NCI-H345 (cell line): ENCODE data around the gene CNPY3.

Experiments
- DNase-seq: peaks from one replicate; lab custom pipeline; 2025; lab: John Stamatoyannopoulos, UW

CNPY3 gene

DNA sequence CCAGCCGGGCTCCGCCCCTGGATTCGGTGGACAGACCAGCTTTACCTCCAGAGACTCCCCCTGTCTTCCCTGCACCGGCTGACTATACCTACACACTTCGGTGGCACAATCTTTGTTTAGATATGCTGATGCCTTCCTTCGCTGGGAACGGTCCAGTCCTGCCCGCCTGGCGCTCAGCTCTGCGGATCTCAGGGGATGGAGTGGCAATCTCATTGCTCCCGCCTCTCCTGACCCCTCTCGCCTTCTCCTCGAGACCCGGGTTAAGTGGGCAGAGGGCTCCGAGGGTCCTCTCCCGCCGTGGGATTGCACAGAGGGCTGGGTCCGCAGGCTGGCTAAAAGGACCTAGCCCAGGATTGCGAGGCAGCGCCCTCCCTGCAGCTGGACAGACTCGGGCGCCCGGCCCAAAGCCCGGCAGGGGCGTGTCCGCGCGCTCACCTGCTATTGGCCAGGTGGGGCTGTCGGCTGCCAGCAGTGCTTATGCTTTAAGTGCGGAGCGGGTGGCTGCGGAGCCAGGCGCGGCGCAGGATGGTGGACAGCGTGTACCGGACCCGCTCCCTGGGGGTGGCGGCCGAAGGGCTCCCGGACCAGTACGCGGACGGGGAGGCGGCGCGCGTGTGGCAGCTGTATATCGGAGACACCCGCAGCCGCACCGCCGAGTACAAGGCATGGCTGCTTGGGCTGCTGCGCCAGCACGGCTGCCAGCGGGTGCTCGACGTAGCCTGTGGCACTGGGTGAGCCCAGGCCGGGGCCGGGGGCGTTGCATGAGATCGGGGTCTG is 31.2 kb downstream of the CNPY3 start, which contains the start of gene GNMT:
Gene GNMT, plus strand, starts transcription at position 512 of the 777 bp plus-strand sequence. Its CDS starts 14 bp downstream, at position 526.
- peak; percentile 66 for DNase-seq

DNA sequence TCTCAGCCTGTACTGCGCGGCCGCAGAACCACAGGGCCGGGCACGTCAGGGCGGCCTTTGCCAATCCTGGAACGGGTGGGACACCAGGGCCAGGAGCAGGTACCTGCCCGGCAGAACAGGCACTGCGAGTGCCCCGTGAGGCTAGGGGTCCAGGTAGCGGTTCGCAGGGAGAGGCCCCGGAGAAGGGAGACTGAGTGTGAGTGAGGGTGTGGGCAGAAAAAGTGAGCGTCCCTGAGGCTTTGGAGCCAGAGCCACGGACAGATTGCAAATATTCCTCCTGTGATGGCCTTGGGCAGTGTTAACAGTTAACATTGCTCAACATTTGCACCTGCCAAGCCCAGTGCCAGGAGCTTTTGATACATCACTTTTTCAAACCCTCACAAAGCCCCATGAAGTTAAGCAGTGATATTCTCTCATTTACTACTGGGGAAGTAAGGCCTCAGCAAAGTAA is 31.8 kb downstream of the CNPY3 start:
- DNase-seq: no peak

DNA sequence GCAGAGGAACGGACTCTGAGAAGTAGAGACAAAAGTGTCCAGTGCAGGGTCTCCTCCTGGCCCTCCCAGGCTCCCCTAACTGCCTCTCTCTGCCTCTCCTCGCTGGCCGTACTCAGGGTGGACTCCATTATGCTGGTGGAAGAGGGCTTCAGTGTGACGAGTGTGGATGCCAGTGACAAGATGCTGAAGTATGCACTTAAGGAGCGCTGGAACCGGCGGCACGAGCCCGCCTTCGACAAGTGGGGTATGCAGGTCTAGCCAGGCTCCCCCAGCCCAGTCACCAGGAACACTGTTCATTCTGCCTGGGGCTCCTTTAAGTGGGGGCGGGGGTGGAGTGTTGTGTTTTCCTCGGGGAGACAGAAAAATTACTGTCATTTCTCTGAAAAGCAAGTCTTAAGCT is 32.8 kb downstream of the CNPY3 start:
- DNase-seq: no peak

DNA sequence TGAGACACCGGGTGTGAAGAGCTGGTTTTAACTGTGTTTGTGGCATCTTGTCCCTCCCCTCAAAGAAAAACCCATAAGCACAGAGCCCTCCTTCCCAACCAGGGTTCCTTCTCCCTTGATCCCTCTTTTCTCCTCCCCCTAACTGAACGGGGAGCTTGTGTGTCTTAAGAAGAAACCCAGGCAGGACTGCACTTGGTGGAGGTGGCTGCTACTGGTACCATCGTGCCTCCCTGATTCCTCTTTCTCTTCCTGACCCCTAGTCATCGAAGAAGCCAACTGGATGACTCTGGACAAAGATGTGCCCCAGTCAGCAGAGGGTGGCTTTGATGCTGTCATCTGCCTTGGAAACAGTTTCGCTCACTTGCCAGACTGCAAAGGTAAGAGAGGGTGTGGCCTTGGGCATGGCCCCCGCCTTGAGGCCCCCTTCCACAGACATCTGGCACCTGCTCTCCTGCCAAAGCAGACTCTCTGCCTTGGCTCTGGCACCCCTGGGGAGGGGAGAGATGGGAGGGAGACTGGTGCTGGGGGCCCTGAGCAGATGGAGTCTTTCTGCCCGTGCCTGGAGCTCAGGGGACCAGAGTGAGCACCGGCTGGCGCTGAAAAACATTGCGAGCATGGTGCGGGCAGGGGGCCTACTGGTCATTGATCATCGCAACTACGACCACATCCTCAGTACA is 33.4 kb downstream of the CNPY3 start:
- DNase-seq: peak; percentile 5

DNA sequence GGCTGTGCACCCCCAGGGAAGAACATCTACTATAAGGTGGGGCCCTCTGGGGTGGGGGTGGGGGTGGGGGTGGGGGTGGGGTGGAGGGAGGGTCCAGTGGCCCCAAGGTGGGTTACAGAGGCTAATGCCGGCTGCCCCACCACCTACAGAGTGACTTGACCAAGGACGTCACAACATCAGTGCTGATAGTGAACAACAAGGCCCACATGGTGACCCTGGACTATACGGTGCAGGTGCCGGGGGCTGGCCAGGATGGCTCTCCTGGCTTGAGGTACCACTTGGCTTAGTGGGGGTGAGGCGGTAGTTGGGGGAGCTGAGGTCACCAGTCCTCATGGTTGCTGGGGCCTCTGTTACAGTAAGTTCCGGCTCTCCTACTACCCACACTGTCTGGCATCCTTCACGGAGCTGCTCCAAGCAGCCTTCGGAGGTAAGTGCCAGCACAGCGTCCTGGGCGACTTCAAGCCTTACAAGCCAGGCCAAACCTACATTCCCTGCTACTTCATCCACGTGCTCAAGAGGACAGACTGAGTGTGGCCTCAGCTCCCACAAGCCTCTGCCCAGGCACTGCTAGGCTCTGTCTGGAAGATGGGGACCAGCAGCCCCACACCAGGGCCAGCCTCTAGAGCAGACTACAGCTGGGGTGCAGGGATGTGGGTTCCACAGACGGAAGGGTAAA is 34.0 kb downstream of the CNPY3 start:
- DNase-seq: no peak

DNA sequence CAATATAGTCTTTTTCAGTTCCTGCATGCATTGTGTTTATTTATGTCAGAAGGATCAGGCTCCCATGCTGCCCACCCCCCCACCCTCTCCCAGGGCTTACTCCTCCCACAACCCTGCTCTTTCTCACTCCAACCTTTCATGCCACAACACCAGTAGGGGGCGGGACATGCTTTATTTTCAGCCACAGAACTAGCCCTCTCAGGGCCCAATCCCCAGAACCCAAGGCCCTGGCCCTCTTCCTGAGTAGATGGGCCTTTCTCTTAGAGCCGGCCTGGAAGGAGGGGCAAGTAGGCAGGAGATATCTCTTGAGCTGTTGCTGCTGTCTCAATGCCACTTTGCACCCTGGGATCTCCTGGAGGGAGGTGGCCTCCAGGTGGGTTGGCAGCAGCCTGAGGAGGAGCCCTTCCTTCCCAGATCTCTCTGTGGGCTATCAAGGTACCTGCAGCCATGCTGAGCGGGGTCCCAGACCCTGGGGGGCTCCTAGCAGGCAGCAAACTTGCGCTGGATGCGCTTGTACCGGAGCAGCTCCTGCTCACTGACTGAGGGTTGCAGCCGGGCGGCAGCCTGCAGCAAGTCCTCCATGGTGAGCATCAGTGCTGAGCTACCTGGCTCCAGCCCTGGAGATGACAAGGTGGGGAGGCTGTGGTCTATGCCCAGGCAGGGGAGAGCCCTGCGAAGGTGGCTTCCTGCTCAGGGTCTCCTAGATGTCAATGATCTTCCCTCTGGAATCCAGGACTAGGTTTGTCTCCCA is 34.8 kb downstream of the CNPY3 start:
- no peak for DNase-seq

DNA sequence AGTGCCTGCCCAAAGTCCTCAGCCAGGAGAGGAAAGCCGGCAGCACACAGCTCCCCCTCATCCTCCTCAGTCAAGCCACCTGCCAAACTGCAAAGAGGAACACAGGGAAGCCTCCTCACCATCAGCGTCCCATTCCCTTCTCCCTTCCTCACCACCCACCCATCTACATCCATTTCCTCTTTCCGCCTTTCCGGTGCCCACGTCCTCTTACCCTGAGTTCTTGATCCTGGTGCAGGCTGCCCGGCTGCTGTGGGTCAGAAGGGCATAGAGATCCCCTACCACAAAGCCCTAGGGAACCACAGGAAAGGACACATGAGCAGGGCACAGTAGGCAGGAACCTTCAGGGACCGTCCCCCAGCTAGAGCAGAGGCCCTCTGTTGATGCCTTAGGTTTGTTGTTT is 37.3 kb downstream of the CNPY3 start:
- no peak for DNase-seq

DNA sequence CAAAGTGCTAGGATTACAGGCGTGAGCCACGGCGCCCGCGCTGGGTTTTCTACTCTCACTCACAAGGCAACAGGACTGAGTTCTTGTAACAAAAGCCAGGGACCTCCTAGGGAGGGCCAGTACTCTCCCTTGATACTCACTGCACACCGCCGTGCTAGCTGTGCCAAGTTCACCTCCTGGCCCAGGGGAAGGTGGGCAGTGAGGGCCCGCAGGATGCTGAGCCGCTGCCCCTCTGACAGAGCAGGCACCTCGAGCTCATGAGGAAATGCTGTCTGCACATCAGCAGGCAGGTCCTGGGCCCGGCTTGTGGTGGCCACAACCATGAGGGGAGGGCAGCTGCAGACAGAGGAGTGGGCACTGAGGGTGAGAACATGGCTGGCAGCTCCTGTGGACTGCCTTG is 37.9 kb downstream of the CNPY3 start:
- DNase-seq: no peak

DNA sequence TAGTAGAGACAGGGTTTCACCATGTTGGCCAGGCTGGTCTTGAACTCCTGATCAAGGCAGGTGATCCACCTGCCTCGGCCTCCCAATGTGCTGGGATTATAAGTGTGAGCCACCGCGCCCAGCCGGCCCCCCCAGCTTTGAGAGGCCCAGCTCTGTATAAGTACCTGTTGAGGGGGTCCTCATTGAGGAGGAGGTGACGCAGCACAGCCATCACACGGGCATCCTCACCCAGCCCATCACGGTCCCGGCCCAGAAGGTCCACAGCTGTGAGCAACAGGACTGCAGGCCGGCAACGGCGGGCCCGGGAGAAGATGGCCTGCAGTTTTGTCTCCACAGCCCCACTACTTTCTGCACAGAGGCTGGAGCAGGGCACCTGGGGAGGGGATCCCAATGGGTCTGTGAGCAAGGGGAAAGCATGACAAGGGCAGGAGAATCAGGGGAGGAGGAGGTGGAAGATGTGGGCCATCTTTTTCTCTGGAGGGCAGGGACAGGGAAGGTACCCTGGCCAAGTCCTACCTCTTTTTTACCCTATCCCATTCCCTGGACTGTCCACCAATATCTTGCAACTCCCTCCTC is 38.9 kb downstream of the CNPY3 start:
- DNase-seq: no peak

DNA sequence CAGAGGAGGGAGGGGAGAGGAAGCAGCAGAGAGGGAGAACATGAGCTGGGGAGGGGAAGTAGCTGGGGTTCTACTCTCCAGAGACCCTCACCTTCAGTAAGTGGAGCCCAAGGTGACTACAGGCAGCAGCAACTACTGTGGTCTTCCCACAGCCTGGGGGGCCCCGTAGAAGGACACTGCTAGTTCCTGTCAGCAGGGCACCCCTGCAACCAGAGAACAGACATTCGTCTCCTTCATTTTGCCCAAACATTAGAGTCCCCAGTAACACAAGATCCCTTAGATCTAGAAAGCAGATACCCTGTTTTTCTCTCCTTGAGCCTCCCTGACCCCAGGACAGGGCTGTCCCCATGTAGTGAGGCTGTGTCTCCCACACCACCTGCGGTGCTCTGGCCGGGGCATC is 39.5 kb downstream of the CNPY3 start:
- no peak for DNase-seq

DNA sequence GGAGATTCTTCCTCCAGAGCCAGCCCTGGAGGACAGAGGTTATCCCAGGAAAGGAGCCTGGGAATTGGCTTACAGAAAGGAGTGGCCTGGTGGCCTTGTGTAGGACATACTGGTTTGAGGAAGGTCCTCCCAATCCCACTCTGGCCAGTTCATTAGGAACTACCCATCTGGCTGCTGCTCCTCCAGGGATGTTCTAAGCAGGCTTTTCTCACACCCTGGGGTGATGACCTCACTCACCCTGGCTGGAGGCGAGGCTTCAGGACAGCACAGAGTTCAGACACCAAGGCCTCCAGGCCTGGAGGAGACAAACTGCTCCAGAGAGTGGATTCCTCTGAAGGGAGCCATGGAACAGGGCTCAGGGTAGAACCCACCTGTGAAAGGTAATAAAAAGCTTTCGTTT is 40.2 kb downstream of the CNPY3 start:
- no peak for DNase-seq

DNA sequence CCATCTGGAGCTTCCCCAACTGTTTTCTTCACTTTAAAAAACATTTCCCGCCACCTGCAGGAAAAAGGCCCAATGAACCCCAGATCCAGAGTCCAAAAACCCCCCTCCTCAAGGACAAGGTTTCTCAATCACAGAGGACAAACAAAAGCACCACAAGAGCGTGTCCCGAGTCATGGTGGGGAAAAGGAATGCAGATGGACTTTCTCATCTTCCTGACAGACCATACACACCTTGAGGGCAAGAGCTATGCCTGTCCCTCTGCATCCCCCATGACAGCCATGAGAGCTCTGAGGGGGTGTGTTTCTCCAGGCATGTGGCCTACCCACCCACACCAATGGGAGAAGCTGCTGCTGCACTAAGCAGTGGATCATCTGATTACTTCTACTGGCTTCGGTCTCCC is 40.7 kb downstream of the CNPY3 start:
- no peak for DNase-seq

DNA sequence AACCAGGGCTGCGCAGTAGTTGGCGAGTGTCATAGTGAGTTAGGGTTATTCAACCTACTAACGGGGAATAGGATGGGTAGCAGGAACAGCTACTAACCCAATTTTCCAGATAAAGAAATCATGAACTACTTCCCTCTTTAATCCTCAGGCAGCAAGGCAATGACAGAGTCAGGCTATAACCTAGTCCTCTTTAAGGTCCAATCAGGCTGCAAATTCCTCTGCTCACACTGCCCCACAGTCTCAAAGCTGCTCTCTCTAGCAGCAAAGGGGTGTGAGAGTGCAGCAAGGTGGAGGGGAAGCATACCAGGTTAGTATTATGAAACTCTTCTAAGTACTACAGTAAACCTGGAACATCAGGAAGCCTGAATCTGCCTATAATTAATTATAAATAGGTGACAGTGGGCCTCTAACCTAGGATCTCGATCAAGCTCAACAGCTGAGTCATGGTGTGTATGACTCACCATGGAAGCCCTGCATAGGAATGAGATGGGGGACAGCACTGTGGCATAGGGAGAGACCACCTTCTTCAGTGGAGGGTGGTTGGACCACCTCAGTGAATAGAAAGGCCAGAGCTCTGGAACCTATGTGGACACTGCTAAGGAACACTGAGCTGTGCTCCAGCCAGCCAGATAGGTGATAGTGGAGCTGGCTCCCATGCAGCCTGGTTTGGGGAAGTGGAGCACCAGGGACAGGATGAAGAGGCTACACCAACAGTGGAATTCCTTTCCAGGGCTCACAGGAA is 41.8 kb downstream of the CNPY3 start:
- DNase-seq: no peak

DNA sequence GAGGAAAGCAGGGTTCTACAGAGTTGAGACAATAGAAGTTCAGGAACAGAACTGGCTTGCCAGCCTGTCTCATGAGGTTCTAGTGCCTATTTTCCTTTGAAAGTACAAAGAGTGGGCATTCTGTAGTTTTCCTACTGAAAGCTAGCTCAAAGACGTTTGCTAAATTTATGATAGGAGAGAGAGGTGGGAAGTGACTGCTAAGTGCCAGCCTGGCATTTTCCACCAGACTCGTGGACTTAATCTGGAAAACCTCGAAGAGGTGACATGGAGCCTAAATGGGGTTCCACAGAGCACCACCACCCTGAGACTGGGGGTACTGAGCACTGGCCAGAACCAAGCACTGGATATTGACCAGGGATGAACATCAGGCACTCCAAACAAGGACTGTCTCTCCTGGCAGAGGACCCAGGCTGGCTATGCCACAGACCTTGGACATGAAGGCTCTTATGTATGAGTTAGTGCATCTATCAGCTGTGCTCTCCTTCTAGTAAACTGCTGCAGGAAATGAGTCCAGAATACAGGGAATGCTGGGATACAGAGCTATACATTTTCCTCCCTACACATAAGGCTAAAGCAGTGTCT is 42.6 kb downstream of the CNPY3 start:
- DNase-seq: no peak

DNA sequence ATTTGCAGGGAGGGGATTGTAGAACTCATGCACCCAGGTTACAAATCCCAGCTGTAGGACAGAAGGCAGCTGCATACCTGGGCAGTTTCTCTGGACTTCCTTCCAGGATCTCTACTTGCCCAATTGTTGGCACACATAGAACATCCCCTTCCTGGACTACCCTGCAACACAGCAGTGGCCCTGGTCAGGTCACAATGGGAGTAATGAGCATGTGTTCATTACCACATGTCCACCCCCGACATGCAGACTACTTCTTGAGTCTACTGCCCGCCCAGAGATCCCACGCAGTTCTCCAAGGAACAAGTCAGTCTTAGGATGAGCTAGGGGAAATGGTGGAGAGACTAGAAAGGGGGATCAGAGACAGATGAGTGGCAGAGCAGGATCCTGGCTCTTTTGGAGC is 44.6 kb downstream of the CNPY3 start:
- no peak for DNase-seq

DNA sequence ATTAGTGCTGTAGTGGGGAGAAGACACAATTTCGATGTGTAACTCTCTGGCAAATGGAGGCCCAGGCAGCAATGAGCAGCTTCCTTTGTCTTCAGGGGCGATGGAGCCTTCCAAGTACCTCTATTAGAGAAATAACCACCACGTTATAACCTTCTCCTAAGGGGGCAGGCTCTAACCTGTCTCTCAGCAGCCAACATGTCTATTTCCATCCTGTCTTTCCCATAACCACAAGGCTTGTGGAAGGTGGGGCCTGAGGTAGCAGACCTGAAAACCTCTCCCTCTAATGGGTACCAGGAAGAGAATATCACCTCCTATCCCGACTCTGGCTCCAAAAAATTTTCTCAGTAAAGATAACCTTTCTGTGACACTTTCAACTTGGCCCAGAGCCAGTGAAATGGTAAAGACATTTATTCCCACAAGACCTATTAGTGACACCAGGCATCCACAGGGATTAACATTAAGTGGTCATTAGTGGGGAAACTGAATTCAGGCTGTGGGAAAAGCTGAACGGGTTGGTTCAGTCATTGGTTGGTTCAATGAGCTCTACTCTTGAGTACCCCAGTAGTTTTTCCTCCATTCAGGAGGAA is 45.7 kb downstream of the CNPY3 start:
- no peak for DNase-seq

DNA sequence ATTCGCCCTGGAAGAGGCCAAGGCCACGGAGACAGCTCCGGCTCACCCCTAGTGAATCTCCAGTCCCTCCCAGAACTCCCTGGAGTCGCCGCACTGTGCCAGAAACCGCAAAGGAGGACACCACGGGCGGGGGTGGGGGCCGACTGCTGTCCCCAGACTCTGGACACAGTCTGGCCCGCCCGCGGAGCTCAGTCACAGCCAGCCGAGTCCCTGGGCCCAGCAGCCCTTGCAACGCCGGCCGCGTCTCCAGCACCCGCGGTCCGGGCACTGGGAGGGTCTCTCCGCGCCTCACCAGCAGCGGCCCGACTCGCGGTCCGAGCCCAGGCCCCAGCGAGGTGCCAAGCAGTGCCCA is 49.2 kb downstream of the CNPY3 start:
- DNase-seq: no peak

DNA sequence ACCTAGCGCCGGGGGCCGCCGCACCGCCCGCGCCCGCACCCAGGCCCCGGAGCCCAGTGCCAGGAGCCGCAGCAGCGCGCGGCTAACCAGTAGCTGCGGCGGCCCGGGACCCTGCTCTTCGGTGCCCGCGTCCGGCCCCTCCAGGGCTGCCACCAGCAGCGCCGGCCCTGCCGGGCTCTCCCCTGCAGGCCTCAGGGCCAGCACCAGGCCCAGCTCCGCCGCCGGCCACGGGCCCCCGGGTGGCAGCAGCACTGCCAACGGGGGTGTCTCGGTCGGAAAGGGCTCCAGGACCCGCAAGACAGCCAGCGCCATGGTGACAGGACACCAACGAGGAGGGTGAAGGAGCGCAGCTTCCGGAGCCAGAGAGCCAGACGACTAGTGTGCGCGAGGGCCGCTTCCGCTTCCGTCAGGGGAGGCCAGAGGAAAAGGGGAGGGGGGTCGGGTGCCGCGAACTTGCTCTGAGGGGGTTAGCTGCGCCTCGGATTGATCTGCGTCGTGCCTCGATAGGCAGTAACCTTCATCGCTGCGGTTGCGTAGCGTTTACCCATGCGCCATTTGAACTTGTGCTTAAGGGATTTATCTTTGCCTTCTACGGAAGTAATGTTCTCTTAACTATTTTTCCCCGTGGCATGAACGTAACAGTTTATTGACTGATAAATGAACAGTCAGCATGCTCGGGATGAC is 49.7 kb downstream of the CNPY3 start, which contains the start of gene PEX6:
Gene PEX6, minus strand, starts transcription at position 343 of the 684 bp plus-strand sequence. Its CDS starts 31 bp downstream, at position 312.
- peak; percentile 88 for DNase-seq

DNA sequence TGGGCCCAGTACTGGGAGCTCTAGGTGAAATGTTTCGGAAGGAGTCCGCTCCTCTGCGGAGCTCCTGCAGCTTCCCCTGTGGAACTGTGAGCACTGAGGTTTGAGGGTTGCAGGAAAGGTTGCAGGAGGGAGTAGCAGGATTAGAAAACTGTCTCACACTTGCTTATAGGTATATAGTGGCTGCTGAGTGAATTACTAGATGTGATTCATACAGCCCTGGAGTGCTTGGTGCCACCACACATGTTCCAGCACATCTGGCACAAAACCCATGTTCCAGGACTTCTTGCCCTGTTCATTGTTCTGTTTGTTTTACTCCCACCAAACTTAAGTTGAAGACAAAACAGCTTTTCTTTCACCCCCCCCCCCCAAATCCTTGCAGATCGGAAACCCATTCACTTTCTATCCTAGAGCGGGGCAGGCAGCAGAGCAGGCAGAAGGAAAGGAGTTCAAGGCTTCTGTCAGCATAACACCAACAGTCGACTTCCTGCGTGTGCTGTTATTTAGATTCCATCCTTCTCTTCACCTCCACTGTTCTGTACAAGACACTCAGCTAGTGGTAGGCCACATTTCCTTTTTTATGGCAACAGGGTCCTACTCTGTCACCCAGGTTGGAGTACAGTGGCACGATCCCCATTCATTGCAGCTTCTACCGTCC is 50.4 kb downstream of the CNPY3 start:
- peak; percentile 41 for DNase-seq
